Panc1 (cell line): Measurements from ENCODE around the gene GMPR. TPM values are rescaled to one million over a fixed set of nuclear protein-coding genes. Genes with fewer than 3 reads are reported as not detected.

ENCODE experiments used
- ATAC-seq: fragments of 200-7000 bp; cut with Tn5 transposase; 2 replicates; pipeline ENCODE4 v1.9.1; 2020; ENCODE audit warnings: mild to moderate bottlenecking, moderate library complexity
- BruUV-seq: library from RNA; stranded (reverse); fragments of 400-500 nt; replicated peaks from 2 replicates; lab custom pipeline; 2021; lab: Mats Ljungman, UMichigan
- CTCF ChIA-PET: fragments of 300-600 bp; sonication (Branson Sonifier 250); formaldehyde crosslinking; loops from one replicate; lab custom pipeline; 2022; ENCODE audit warnings: antibody characterized with exemption; lab: Charles Lee
- POLR2A ChIA-PET: fragments of 300-600 bp; sonication (Branson Sonifier 250); formaldehyde crosslinking; loops from one replicate; lab custom pipeline; 2022; ENCODE audit warnings: antibody characterized with exemption; lab: Charles Lee
- DNase-seq: peaks from one replicate; pipeline ENCODE4 v3.0.0-alpha.2; 2010; ENCODE audit warnings: low read depth, low spot score
- H3K27ac ChIP-seq: 2 replicates; pipeline ENCODE4 v1.5.1; 2011; ENCODE audit warnings: mild to moderate bottlenecking, low read length, inconsistent platforms
- H3K27me3 ChIP-seq: fragments of 200-500 bp; sonication (Bioruptor generic); 2 replicates; pipeline ENCODE4 v1.6.0; 2014; ENCODE audit warnings: low read length, inconsistent platforms; ENCODE audit not compliant: control insufficient read depth, insufficient read depth
- H3K36me3 ChIP-seq: fragments of 200-500 bp; sonication (Bioruptor generic); 2 replicates; pipeline ENCODE4 v1.5.1; 2014; ENCODE audit warnings: inconsistent platforms, mild to moderate bottlenecking, low read length, moderate library complexity; ENCODE audit not compliant: control insufficient read depth, insufficient read depth
- H3K4me1 ChIP-seq: 2 replicates; pipeline ENCODE4 v1.5.1; 2011; ENCODE audit warnings: inconsistent platforms, mild to moderate bottlenecking, low read length, moderate library complexity; ENCODE audit not compliant: control insufficient read depth, insufficient read depth
- H3K4me3 ChIP-seq, 2 experiments: 2 replicates each; pipeline ENCODE4 v1.5.1; 2011 to 2012; ENCODE audit warnings: low read depth in 2 of 2, low read length in 2 of 2, mild to moderate bottlenecking in 2 of 2, inconsistent platforms in 1 of 2, moderate library complexity in 1 of 2
- H3K9me3 ChIP-seq: fragments of 200-500 bp; sonication (Bioruptor generic); 2 replicates; pipeline ENCODE4 v1.5.1; 2014; ENCODE audit warnings: low read depth, mild to moderate bottlenecking, inconsistent platforms, low read length, moderate library complexity; ENCODE audit not compliant: control insufficient read depth, insufficient read depth
- POLR2AphosphoS5 ChIP-seq: IDR thresholded peaks from 2 replicates; pipeline ENCODE4 v1.6.1; 2012; ENCODE audit warnings: mild to moderate bottlenecking, low read depth, low read length, moderate library complexity
- REST ChIP-seq, 2 experiments: IDR thresholded peaks; 2 replicates each; pipeline ENCODE4 v1.6.1; 2011 to 2012; ENCODE audit warnings: low read depth in 2 of 2, control low read depth in 1 of 2, low read length in 1 of 2, mild to moderate bottlenecking in 1 of 2, moderate library complexity in 1 of 2; ENCODE audit not compliant: insufficient read depth in 1 of 2
- SIN3A ChIP-seq: IDR thresholded peaks from 2 replicates; pipeline ENCODE4 v1.6.1; 2012; ENCODE audit warnings: low read depth, mild to moderate bottlenecking, low read length, moderate library complexity, borderline replicate concordance; ENCODE audit not compliant: insufficient read depth
- TCF7L2 ChIP-seq: IDR thresholded peaks from 2 replicates; pipeline ENCODE4 v1.6.1; 2011; ENCODE audit warnings: mild to moderate bottlenecking, low read depth, low read length, inconsistent platforms
- in situ Hi-C: cut with HindIII; loops from 2 replicates; pipeline ENCODE4 v1.10.0; 2016; ENCODE audit warnings: low sequenced_read_pairs, low pct_unique_long_range_greater_than_20kb
- intact Hi-C: fragments of 100-400 bp; cut with micrococcal nuclease; formaldehyde crosslinking; loops from one replicate; pipeline ENCODE4 v1.10.0; 2022; ENCODE audit not compliant: unreplicated experiment
- total RNA-seq: library from RNA; stranded (reverse); gene quantifications from one replicate; pipeline ENCODE4 v1.2.1, GENCODE V29; 2021; ENCODE audit not compliant: unreplicated experiment
- TF ChIP-seq, protein P1 (sequence below): fragments of 450-650 bp; IDR thresholded peaks from 2 replicates; pipeline ENCODE4 v1.5.1; 2017; ENCODE audit warnings: mild to moderate bottlenecking

The GMPR gene
- total RNA-seq, 1 experiment from 2014 or later: 3.5 TPM

GRCh38 chr6:16277101-16277981 lies 39.0 kb downstream of the GMPR start:
- CTCF ChIA-PET: interaction anchor here (0.5 to 0.6 kb wide), 4 partner anchors 9 to 668 kb away, joined by 3 to 4 read pairs (median 3); no protein-coding TSS in a partner anchor

GRCh38 chr6:16278048-16278724 lies 39.8 kb downstream of the GMPR start:
- no peaks in the 10 kb centered on the region for H3K9me3 ChIP-seq
- TF ChIP-seq TCF7L2: no peak
- TF ChIP-seq SIN3A: no peak
- no peak for TF ChIP-seq REST (IDR thresholded peaks at IDR 0.05; ENCODE audit: insufficient read depth in 1 of 2, low read depth in 2 of 2, low read length in 1 of 2)
- no peak for TF ChIP-seq POLR2AphosphoS5
- TF ChIP-seq, protein P1, sequence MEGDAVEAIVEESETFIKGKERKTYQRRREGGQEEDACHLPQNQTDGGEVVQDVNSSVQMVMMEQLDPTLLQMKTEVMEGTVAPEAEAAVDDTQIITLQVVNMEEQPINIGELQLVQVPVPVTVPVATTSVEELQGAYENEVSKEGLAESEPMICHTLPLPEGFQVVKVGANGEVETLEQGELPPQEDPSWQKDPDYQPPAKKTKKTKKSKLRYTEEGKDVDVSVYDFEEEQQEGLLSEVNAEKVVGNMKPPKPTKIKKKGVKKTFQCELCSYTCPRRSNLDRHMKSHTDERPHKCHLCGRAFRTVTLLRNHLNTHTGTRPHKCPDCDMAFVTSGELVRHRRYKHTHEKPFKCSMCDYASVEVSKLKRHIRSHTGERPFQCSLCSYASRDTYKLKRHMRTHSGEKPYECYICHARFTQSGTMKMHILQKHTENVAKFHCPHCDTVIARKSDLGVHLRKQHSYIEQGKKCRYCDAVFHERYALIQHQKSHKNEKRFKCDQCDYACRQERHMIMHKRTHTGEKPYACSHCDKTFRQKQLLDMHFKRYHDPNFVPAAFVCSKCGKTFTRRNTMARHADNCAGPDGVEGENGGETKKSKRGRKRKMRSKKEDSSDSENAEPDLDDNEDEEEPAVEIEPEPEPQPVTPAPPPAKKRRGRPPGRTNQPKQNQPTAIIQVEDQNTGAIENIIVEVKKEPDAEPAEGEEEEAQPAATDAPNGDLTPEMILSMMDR: no peak
- no peak overlapping the region for H3K4me3 ChIP-seq
- ATAC-seq (peak; percentile 46), DNase-seq (no peak)
- intact Hi-C loops (no loop called here), in situ Hi-C loops (no loop called here)
- CTCF ChIA-PET: interaction anchor here (0.5 to 0.6 kb wide), 4 partner anchors 8 to 669 kb away, joined by 3 to 4 read pairs (median 3); no protein-coding TSS in a partner anchor
- BruUV-seq: no TSS peak
- H3K4me1 ChIP-seq: 0 out of 2 replicates have a peak, but pooled peaks cover 8% of the 10 kb centered on the region
- no peaks in the 10 kb centered on the region for H3K27me3 ChIP-seq
- no peaks in the 10 kb centered on the region for H3K36me3 ChIP-seq
- H3K27ac ChIP-seq: no peak overlapping the region
- POLR2A ChIA-PET: no interaction called here

More at GRCh38 chr6:16277101-16277981, 39.0 kb downstream of the GMPR start:
- intact Hi-C loops: no loop called here
- no peak overlapping the region for H3K27ac ChIP-seq
- TF ChIP-seq TCF7L2 (no peak), SIN3A (no peak)
- TF ChIP-seq, protein P1: peak; percentile 61
- H3K4me1 ChIP-seq: 0 out of 2 replicates have a peak, but pooled peaks cover 8% of the 10 kb centered on the region
- no peaks in the 10 kb centered on the region for H3K27me3 ChIP-seq
- peak; percentile 86 for ATAC-seq
- H3K36me3 ChIP-seq: no peaks in the 10 kb centered on the region
- peak; percentile 51 for DNase-seq
- H3K9me3 ChIP-seq: no peaks in the 10 kb centered on the region
- BruUV-seq: no TSS peak
- POLR2A ChIA-PET: interaction anchor here (0.5 kb wide), 1 partner anchor 28 kb away, joined by 10 read pairs; no protein-coding TSS in a partner anchor
- H3K4me3 ChIP-seq: no peak overlapping the region
- in situ Hi-C loops: no loop called here
